GM15510 (cell line): Measurements from ENCODE around the gene SOSTDC1.

Experiments
- POLR2A ChIP-seq: IDR thresholded peaks from 3 replicates; pipeline ENCODE4 v1.6.1; 2011; ENCODE audit warnings: borderline replicate concordance; ENCODE audit not compliant: insufficient read length; ENCODE audit errors: extremely low read depth

The SOSTDC1 gene

DNA sequence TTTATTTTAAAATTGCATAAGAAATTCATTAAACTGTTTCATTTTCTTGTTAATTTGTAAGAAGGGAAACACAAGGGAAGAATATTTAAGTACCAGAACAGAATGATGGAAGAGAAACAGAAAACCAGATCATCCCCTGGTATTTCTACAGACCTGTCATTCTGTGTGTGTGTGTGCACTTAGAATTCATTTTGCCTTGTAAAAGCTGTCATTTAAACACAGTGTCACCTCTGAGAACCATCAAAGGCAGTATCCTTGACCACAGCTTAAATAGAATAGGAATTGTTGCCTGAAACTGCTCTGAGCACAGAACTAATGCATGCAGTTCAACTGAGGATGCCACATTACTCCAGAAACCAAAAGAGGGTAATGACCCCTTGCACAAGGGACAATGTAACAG, 37.4 kb downstream of the SOSTDC1 start:
- no peak for TF ChIP-seq POLR2A

DNA sequence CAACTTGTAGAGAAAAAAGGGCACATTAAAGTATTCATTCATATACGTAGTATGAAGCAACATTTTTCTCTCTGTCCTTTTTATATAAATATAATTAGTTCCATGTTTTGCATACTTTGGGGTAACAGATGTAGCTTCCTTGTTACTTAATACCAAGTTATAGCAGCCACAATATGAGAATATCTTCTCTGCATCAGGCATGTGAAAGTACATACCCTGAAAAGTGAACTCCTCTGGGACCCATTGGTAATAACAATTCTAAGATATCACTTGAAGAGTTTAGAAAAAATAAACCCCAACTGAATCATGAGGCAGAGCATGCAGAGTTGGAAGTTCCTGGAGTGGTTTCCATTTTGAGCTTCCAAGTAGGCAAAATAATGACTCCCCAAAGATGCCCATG, 41.8 kb downstream of the SOSTDC1 start:
- TF ChIP-seq POLR2A: no peak

DNA sequence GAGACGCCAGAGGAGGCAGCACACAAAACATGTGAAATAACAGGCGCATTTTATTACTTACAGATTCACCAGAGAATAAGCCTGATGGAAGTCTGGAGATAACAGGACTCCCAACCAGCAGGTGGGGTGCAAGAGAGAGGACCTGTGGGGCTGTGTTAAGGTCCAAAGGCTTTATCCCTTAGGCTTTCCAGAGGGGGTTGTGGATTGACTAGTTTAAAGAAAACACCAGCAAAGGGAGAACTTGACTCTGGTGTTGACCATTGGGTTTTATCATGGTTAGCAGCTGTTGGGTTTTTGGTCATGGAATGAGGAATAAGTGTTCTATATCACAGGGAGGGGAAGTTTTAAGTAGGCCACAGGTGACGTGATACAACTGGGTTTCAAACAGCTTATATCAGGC, 42.6 kb downstream of the SOSTDC1 start:
- TF ChIP-seq POLR2A: no peak

DNA sequence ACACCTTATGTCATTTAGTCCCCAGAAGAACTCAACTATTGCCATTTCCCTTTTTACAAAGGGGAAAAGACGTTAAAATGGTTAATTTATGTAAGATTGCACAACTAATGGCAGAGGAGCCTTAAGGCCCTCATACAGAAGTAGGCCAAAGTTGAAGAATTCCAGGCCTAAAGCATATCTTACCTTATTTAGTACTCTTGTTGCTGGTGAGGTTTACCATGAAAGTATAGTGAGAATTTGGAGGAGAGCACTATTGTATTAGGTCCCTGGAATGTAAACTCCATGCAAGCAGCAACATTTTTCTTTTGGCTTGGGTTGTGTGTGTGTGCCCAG, 43.5 kb downstream of the SOSTDC1 start:
- no peak for TF ChIP-seq POLR2A

DNA sequence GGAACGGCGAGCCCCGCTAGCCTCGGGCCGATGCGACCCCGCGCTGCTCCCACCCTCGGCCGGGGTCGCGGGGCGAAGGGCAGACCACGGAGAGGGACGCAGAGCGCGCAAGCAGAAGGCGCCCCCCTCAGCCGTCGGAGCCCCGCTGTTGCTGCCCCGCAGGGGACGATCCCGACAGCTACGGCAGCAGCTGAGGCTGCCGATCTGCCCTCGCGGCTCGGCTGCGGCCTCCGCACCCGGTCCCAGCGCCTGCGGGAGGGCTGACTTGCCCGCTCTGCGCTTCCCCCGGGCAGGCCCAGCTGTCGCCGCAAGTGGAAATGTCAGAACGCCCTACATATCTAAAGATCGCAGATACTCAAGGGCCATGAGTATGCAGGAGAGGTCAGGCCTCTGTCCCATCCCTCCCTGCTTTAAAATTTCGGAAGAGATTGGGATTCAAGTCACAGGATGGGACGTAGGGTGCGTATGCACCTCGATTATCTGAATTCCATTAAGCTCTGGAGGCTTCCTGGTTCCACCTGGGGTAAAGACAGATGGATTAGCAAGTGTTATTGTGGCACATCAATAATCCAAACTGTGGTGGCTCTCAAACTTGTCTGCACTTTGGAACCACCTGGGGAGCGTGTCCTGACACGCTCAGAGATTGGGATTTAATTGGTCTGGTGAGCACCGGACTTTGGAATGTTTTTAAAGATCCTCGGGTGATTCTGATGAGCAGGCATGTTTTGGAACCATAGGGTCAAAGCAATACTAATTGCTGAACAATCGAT, 44.0 kb downstream of the SOSTDC1 start, which contains the start of gene CRPPA:
Gene CRPPA (minus strand): TSS at position 206 of the 770 bp plus-strand sequence. CDS start 216 bp downstream, outside the sequence.
- TF ChIP-seq POLR2A: peak; percentile 2

DNA sequence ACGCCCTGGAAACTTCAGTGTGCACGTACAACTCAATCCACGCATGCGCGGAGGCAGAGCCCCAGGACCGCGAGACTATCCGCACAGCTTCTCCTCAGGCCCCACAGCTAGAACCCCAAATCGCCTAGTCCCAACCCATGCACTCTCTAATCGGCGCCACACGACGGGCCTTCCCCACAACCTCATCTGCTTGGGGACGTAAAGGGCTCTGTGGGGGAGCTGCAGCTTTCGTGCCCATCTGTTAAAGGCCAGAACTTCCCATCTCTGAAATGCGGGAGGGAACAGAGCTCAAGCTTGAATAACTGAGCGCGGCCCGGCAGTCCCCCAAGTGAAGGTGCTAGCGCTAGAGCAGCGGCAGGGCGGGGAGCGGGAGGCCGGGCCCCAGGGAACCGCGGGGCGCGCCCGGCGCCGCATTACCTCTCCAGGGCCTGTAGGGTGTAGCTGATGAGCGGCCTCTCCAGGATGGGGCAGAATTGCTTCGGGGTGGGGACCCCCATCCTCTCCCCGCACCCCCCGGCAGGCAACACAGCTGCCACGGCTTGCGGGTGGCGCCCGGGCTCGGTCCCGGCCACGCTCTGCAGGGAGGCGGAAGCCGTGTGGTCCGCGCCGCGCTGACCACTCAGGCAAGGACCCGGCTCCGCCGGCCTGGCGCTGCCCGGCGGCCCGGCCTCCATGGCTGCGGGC, 44.7 kb downstream of the SOSTDC1 start:
- TF ChIP-seq POLR2A: peak; percentile 50

DNA sequence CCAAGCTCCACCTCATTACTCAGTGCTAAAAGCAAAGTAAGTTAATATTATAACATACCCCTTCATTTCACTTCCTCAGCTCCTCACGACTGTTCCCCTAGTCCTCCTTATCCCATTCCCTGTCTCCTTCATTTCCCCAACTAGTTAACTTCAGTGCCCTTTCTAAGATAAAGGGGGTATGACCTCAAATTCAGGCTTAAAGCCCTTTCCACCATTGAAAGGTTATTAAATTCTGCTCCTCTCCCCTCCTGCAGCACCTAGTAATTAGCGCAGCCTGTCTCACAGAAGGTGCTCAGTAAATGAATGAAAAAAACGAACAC, 45.2 kb downstream of the SOSTDC1 start:
- no peak for TF ChIP-seq POLR2A

DNA sequence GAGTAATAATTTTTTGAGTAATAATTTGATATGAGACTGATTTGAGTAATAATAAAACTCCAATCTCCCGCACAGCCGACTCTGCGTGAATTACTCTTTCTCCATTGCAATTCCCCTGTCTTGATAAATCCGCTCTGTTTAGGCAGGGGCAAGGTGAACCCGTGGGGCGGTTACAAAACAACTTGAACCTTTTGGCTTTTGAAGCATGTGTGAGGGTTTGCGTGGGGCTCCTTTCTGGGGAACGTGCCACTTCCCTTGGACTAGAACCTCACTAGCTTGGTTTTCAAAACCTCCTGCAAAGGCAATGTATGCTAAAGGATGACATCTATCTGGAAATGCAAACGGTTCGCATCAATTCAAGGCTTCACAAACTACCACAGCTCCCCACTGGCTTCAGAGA, 45.7 kb downstream of the SOSTDC1 start:
- no peak for TF ChIP-seq POLR2A

DNA sequence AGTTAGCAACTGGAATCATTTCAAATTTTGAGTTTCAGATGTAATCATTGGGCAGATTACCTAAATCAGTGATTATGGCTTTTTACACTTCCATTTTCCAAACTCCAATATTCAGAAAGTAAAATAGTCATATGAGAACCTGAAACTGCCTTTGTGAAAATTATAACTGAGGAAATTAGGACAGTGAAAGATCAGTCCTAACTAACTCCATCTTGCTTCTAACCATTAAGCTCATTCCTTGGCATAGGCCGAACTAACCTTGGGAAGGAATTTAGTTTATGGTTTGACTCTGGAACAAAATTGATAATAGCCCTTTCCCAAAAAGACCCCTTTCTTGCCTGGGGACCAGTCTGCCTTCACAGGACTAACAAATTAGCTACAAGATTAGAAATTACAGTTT, 46.4 kb downstream of the SOSTDC1 start:
- TF ChIP-seq POLR2A: no peak

DNA sequence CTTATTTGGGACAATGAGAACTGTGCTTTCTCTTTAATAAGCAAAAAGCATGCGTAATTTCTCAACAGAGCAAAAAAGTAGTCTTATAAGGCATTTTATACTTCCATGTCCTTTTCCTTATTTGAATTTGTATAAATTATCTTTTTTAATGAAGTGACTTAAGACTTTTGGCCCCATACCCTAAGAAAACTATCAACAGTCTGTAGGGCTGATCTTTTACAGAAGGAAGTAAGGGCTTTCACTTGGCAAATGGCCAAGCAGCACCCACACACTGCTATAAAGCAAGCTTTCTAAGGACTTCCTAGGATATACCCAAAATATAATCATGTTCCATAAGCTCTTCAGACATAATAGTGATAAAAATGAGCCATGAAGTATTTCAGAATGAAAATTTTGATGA, 47.6 kb downstream of the SOSTDC1 start:
- TF ChIP-seq POLR2A: no peak

DNA sequence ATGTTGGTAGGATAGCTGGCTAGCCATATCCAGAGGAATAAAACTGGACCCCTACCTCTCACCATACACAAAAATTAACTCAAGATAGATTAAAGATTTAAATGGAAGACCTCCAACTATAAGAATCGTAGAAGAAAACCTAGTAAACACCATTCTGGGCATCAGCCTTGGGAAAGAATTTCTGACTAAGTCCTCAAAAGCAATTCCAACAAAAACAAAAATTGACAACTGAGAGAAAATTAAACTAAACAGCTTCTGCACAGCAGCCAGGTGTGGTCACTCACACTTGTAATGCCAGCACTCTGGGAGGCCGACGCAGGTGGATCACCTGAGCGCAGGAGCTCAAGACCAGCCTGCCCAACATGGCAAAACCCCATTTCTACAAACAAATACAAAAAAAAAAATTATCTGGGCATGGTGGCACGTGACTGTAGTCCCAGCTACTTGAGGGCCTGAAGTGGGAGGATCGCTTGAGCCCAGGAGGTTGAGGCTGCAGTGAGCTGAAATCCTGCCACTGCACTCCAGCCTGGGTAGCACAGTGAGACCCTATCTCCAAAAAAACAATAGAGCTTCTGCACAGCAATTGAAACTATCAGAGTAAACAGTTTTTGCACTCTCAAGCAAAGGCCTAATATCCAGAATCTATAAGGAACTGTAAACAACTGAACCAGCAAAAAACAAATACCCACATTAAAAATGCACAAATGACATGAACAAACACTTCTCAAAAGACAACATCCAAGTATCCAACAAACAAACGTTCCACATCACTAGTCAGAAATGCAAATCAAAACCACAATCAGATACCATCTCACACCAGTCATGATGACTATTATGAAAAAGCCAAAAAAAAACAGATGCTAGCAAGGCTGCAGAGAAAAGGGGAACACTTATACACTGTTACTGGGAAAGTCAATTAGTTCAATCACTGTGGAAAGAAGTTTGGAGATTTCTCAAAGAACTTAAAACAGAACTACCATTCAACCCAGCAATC, 49.0 kb downstream of the SOSTDC1 start:
- no peak for TF ChIP-seq POLR2A

DNA sequence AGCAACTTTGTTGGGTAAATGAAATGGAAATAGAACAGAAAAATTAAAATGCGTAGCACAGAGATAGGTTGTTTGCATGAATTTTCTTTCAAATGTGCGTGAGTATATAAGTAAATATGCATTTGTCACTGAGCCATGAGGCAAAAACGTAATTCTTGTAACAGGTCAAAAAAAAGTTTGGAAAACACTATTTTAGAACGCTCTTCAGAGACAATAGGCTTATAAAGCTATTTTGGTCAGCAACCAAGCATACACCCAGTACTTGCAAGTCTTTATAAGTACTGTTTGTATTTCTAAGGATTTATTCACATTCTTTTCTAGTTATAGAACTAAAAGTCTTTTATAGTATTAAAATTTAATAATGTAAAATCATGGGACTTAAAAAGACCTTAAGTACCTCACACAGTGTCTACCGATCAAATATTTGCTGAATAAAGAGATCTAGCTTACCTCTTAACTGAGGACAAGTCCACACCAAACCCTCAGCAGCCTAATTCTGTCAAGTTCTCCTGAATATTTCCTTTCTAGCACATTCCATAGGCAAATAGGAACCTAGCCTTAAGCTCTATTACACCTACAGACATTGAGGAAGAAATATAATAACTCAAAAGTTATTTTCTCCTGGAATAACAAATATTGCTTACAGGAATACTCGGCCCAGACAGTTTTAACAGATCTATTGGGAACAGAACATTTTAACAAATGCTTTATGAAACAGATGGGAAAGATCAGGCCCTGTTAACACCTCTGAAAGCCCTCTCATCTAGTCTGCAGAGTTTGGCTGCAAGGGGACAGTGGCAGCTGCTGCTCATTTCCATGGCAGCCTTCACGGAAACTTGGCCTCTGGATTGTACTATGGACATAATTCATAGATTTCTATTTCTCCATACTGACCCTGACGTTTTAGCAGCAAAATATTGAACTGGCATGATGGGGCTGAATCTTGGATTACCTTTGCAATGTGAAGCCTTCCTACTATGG, 53.0 kb downstream of the SOSTDC1 start:
- no peak for TF ChIP-seq POLR2A
